HG03039 (cell line): ENCODE data around the gene HPCAL1.

ENCODE experiments used
- ATAC-seq: cut with Tn5 transposase; IDR thresholded peaks from one replicate; pipeline ENCODE4 v1.9.1; 2021; ENCODE audit warnings: mild to moderate bottlenecking, moderate library complexity; ENCODE audit not compliant: unreplicated experiment

Gene HPCAL1

GRCh38 chr2:10400978-10401951 is 98.6 kb downstream of the HPCAL1 start:
- ATAC-seq = no peak

GRCh38 chr2:10402062-10402585 is 99.4 kb downstream of the HPCAL1 start:
- no peak for ATAC-seq

GRCh38 chr2:10402653-10403215 is 100.0 kb downstream of the HPCAL1 start:
- no peak for ATAC-seq

GRCh38 chr2:10404324-10405143 is 101.8 kb downstream of the HPCAL1 start:
- ATAC-seq = no peak

GRCh38 chr2:10405448-10405847 is 102.7 kb downstream of the HPCAL1 start:
- ATAC-seq = no peak

- ATAC-seq = no peak
Measured at GRCh38 chr2:10406016-10406415, 103.3 kb downstream of the HPCAL1 start.

- ATAC-seq = no peak
Measured at GRCh38 chr2:10406491-10407188, 103.9 kb downstream of the HPCAL1 start.

- ATAC-seq = no peak
Measured at GRCh38 chr2:10407432-10407831, 104.7 kb downstream of the HPCAL1 start.

- no peak for ATAC-seq
Measured at GRCh38 chr2:10407841-10408648, 105.3 kb downstream of the HPCAL1 start.

GRCh38 chr2:10408649-10409579 is 106.2 kb downstream of the HPCAL1 start:
- ATAC-seq = peak; percentile 47

GRCh38 chr2:10410001-10410822 is 107.5 kb downstream of the HPCAL1 start:
- peak; percentile 32 for ATAC-seq

GRCh38 chr2:10410823-10411437 is 108.2 kb downstream of the HPCAL1 start:
- no peak for ATAC-seq

GRCh38 chr2:10411557-10411956 is 108.9 kb downstream of the HPCAL1 start:
- ATAC-seq = no peak

- ATAC-seq = peak; percentile 39
Measured at GRCh38 chr2:10412380-10412779, 109.7 kb downstream of the HPCAL1 start.

GRCh38 chr2:10413503-10413902 is 110.8 kb downstream of the HPCAL1 start:
- no peak for ATAC-seq

- ATAC-seq = no peak
Measured at GRCh38 chr2:10413991-10414451, 111.3 kb downstream of the HPCAL1 start.

- ATAC-seq = no peak
Measured at GRCh38 chr2:10414591-10414990, 111.9 kb downstream of the HPCAL1 start.
